MM.1S (cell line): ENCODE results near the gene CASP2.

ENCODE experiments used
- CTCF ChIP-seq: fragments of 300-600 bp; sonication (generic); IDR thresholded peaks from 2 replicates; pipeline ENCODE4 v1.5.1; 2016; ENCODE audit warnings: antibody characterized with exemption, low read length, mixed read lengths
- EZH2 ChIP-seq: fragments of 300-600 bp; sonication (generic); optimal IDR thresholded peaks from 2 replicates; pipeline ENCODE3; 2017; ENCODE audit warnings: low read depth, mild to moderate bottlenecking, antibody characterized with exemption, low read length, mixed read lengths
- EZH2phosphoT487 ChIP-seq: fragments of 300-600 bp; sonication (generic); IDR thresholded peaks from 2 replicates; pipeline ENCODE4 v1.6.1; 2018; ENCODE audit warnings: antibody characterized with exemption, low read length

- no peak for TF ChIP-seq CTCF
- TF ChIP-seq EZH2phosphoT487 = no peak
- no peak for TF ChIP-seq EZH2
Measured at GRCh38 chr7:143284591-143285469, 3.3 kb upstream of the CASP2 start, which contains the start of gene TMEM139.
